Measurements from ENCODE around the gene TSPAN33. TPM values are rescaled to one million over a fixed set of nuclear protein-coding genes. Genes with fewer than 3 reads are reported as not detected.

The TSPAN33 gene
- total RNA-seq, 1 donor from 2014 or later, result 16.7 TPM

- H3K27ac Mint-ChIP-seq (ENCODE audit: unreplicated experiment), result no peak overlapping the region
- TF ChIP-seq, protein P1, sequence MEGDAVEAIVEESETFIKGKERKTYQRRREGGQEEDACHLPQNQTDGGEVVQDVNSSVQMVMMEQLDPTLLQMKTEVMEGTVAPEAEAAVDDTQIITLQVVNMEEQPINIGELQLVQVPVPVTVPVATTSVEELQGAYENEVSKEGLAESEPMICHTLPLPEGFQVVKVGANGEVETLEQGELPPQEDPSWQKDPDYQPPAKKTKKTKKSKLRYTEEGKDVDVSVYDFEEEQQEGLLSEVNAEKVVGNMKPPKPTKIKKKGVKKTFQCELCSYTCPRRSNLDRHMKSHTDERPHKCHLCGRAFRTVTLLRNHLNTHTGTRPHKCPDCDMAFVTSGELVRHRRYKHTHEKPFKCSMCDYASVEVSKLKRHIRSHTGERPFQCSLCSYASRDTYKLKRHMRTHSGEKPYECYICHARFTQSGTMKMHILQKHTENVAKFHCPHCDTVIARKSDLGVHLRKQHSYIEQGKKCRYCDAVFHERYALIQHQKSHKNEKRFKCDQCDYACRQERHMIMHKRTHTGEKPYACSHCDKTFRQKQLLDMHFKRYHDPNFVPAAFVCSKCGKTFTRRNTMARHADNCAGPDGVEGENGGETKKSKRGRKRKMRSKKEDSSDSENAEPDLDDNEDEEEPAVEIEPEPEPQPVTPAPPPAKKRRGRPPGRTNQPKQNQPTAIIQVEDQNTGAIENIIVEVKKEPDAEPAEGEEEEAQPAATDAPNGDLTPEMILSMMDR (conservative IDR thresholded peaks at IDR 0.05), result no peak
- no peaks in the 10 kb centered on the region for H3K27me3 Mint-ChIP-seq (ENCODE audit: low read depth)
- H3K4me1 Mint-ChIP-seq, result no peaks in the 10 kb centered on the region
- no peak overlapping the region for H3K4me3 Mint-ChIP-seq
- DNase-seq (ENCODE audit: low read depth, low spot score), result no peak
- H3K9me3 Mint-ChIP-seq, result peaks cover 2% of the 10 kb centered on the region
- H3K36me3 Mint-ChIP-seq (ENCODE audit: low read depth), result no peaks in the 10 kb centered on the region
Measured at GRCh38 chr7:129126314-129126713, 18.2 kb upstream of the TSPAN33 start.

- Mint-ChIP-seq H3K27ac (ENCODE audit: unreplicated experiment) (no peak overlapping the region), H3K4me1 (no peaks in the 10 kb centered on the region), H3K36me3 (ENCODE audit: low read depth) (no peaks in the 10 kb centered on the region)
Measured at GRCh38 chr7:129127154-129127553, 17.4 kb upstream of the TSPAN33 start.

GRCh38 chr7:129127601-129128000, 16.9 kb upstream of the TSPAN33 start:
- H3K4me1 Mint-ChIP-seq, result no peaks in the 10 kb centered on the region
- H3K36me3 Mint-ChIP-seq (ENCODE audit: low read depth), result no peaks in the 10 kb centered on the region
- no peak overlapping the region for H3K4me3 Mint-ChIP-seq
- no peaks in the 10 kb centered on the region for H3K9me3 Mint-ChIP-seq
- no peaks in the 10 kb centered on the region for H3K27me3 Mint-ChIP-seq (ENCODE audit: low read depth)
- H3K27ac Mint-ChIP-seq (ENCODE audit: unreplicated experiment), result no peak overlapping the region
- DNase-seq (ENCODE audit: low read depth, low spot score), result no peak
- TF ChIP-seq, protein P1 (conservative IDR thresholded peaks at IDR 0.05), result no peak

More at GRCh38 chr7:129127154-129127553, 17.4 kb upstream of the TSPAN33 start:
- no peak for DNase-seq (ENCODE audit: low read depth, low spot score)
- Mint-ChIP-seq H3K4me3 (no peak overlapping the region), H3K27me3 (ENCODE audit: low read depth) (no peaks in the 10 kb centered on the region), H3K9me3 (no peaks in the 10 kb centered on the region)
- TF ChIP-seq, protein P1 (conservative IDR thresholded peaks at IDR 0.05), result no peak

DNA sequence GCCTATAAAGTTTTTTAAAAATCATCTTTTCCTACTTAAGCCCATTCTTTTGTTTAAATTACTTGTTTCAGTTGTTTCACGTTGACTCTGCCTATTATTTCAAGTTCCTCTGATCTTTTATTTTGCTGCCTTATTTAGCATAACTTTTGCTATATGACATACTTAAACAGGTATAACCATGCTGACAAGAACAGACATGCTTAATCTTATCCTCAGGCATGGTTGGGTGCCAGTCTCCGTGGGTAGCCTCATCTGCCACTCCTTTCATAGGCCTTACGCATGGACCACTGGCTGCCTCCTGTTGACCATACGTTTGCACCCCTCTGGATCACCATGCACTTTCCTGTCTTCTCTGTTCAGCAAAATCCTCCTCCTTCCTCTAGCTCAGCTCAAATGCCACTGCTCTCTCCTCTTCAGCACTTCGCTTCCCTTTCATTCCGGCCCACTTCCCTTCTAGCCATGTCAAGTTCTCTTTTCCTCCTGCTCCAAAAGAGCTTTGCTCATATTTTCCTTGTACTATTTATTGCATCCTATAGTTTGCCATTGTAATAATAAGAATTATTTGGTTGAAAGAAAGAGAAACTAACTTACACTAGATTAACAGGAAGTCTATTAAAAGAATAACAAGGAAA, 10.0 kb upstream of the TSPAN33 start:
- no peak for DNase-seq (ENCODE audit: low read depth, low spot score)
- no peaks in the 10 kb centered on the region for H3K36me3 Mint-ChIP-seq (ENCODE audit: low read depth)
- no peak overlapping the region for H3K27ac Mint-ChIP-seq (ENCODE audit: unreplicated experiment)

GRCh38 chr7:129136887-129137642, 7.4 kb upstream of the TSPAN33 start:
- H3K9me3 Mint-ChIP-seq, result no peaks in the 10 kb centered on the region
- no peaks in the 10 kb centered on the region for H3K36me3 Mint-ChIP-seq (ENCODE audit: low read depth)
- DNase-seq (ENCODE audit: low read depth, low spot score), result no peak
- H3K4me3 Mint-ChIP-seq, result no peak overlapping the region
- peaks cover 18% of the 10 kb centered on the region for H3K27me3 Mint-ChIP-seq (ENCODE audit: low read depth)
- TF ChIP-seq, protein P1 (conservative IDR thresholded peaks at IDR 0.05), result no peak
- no peak overlapping the region for H3K27ac Mint-ChIP-seq (ENCODE audit: unreplicated experiment)
- H3K4me1 Mint-ChIP-seq, result no peaks in the 10 kb centered on the region

More for the DNA sequence above, 10.0 kb upstream of the TSPAN33 start:
- no peak overlapping the region for H3K4me3 Mint-ChIP-seq
- peaks cover 6% of the 10 kb centered on the region for H3K27me3 Mint-ChIP-seq (ENCODE audit: low read depth)
- no peaks in the 10 kb centered on the region for H3K4me1 Mint-ChIP-seq
- TF ChIP-seq, protein P1 (conservative IDR thresholded peaks at IDR 0.05), result no peak
- no peaks in the 10 kb centered on the region for H3K9me3 Mint-ChIP-seq
